Measurements from ENCODE around the gene BHLHE41.

DNA sequence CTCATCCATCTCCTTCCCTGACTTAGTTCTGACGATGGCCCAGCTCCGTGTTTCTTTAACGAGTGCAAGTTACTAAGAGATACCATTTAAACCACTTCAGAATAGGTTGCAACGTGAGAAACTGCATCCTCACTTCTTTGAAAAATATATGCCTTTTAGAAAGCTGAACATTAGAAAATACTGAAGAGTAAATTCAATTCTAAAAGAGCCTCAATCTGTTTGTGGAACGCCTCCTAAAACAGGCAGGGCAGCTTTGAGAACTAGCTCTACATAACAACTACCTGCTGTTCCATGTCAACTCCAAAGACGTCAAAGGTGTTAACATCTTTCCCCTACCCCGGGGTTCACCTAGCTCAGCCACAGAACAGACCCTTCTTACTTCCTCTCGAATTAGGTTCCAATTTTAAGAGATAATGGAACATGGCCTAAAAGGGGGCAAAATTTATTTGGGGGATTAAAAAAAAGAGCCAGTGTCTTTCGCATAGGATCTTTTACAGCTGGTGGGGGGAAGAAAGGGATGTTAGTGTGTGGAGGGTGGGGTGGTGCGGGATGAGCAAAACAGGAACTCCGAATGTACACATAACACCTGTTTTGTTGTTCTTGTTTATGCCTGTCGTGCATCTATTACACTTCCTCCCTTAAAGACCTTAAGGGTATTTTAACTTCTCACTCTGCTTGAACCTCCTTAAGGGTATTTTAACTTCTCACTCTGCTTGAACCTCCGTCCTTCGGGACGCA, 3.3 kb downstream of the BHLHE41 start:
- TF ChIP-seq, protein P1, sequence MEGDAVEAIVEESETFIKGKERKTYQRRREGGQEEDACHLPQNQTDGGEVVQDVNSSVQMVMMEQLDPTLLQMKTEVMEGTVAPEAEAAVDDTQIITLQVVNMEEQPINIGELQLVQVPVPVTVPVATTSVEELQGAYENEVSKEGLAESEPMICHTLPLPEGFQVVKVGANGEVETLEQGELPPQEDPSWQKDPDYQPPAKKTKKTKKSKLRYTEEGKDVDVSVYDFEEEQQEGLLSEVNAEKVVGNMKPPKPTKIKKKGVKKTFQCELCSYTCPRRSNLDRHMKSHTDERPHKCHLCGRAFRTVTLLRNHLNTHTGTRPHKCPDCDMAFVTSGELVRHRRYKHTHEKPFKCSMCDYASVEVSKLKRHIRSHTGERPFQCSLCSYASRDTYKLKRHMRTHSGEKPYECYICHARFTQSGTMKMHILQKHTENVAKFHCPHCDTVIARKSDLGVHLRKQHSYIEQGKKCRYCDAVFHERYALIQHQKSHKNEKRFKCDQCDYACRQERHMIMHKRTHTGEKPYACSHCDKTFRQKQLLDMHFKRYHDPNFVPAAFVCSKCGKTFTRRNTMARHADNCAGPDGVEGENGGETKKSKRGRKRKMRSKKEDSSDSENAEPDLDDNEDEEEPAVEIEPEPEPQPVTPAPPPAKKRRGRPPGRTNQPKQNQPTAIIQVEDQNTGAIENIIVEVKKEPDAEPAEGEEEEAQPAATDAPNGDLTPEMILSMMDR (IDR thresholded peaks at IDR 0.05) = no peak
- TF ChIP-seq POLR2A (IDR thresholded peaks at IDR 0.05) = no peak
